Measurements from ENCODE around the gene IL7R. TPM values are rescaled to one million over a fixed set of nuclear protein-coding genes. Genes with fewer than 3 reads are reported as not detected.

IL7R gene
- total and polyA plus RNA-seq, 2 of the 4 experiments (the other 2 are of a cell fraction) = 40.7 to 71.7 TPM

- Histone ChIP-seq H3K4me3 (ENCODE audit: insufficient read depth, low read depth, low read length) (peak overlapping the region; percentile 37; the same call in 1 of the 2 replicates), H3K9ac (ENCODE audit: low read depth, low read length) (peak overlapping the region; percentile 54; the same call in 1 of the 2 replicates), H2AK5ac (ENCODE audit: low read depth, low read length) (peak overlapping the region; percentile 65), H2AK9ac (replicated peaks; ENCODE audit: low read depth, low read length, poor library complexity) (peak overlapping the region; percentile 65), H3K36me3 (ENCODE audit: control insufficient read depth, insufficient read depth, low read length) (peaks cover 9% of the 10 kb centered on the region), H3K9me3 (ENCODE audit: control insufficient read depth, insufficient read depth, low read length) (no peaks in the 10 kb centered on the region), H3K18ac (ENCODE audit: low read depth, low read length) (peak overlapping the region; percentile 90), H2BK15ac (ENCODE audit: low read depth, low read length) (peak overlapping the region; percentile 91), H2BK5ac (ENCODE audit: low read depth, low read length, poor library complexity, severe bottlenecking) (peak overlapping the region; percentile 99), H4K8ac (ENCODE audit: low read depth in 2 of 2, low read length in 2 of 2) (peak overlapping the region; percentile 82 to 88), H3K27me3 (ENCODE audit: control insufficient read depth, insufficient read depth, low read length) (no peaks in the 10 kb centered on the region), H3K9me1 (ENCODE audit: insufficient read depth, low read length) (peaks cover 6% of the 10 kb centered on the region; the same call in 1 of the 2 replicates), H4K91ac (ENCODE audit: insufficient read depth, low read depth, low read length) (peak overlapping the region; percentile 85), H3K4me2 (ENCODE audit: low read depth, low read length) (peak overlapping the region; percentile 95), H2BK20ac (ENCODE audit: low read depth, low read length) (peak overlapping the region; percentile 88), H4K5ac (ENCODE audit: low read depth, low read length) (peak overlapping the region; percentile 96), H3K4ac (ENCODE audit: low read depth, low read length) (peak overlapping the region; percentile 89), H2AFZ (replicated peaks; ENCODE audit: low read length, poor library complexity) (peak overlapping the region; percentile 48), H3K79me1 (ENCODE audit: low read depth in 1 of 2, low read length in 2 of 2) (peaks cover 11 to 29% of the 10 kb centered on the region in 2 experiments), H3K14ac (replicated peaks; ENCODE audit: low read depth, low read length) (peak overlapping the region; percentile 74), H3K23ac (ENCODE audit: low read depth, low read length) (peak overlapping the region; percentile 14), H3K4me1 (ENCODE audit: control insufficient read depth, insufficient read depth, low read length) (peaks cover 14% of the 10 kb centered on the region), H3K27ac (ENCODE audit: insufficient read depth, low read length) (peak overlapping the region; percentile 27), H4K20me1 (ENCODE audit: insufficient read depth, low read length) (no peaks in the 10 kb centered on the region), H3K56ac (ENCODE audit: extremely low read depth, insufficient read depth, low read length) (peak overlapping the region; percentile 79), H2BK120ac (ENCODE audit: low read depth, low read length) (peak overlapping the region; percentile 87)
- CTCF ChIA-PET = interaction anchor here (1.3 to 3.8 kb wide), 4 partner anchors 14 to 208 kb away, joined by 5 to 12 read pairs (median 6); no protein-coding TSS in a partner anchor
- no CpG with 5 or more reads among the region's 3 CpGs for WGBS, 2 experiments (ENCODE audit: extremely low coverage in 2 of 2, insufficient read length in 1 of 2)
- BruUV-seq (replicated peaks) = no TSS peak
- in situ Hi-C loops (cut with MboI; ENCODE audit: low sequenced_read_pairs) = no loop called here
- peak; percentile 28 for DNase-seq
- ATAC-seq (ENCODE audit: low read depth) = peak; percentile 32
- TF ChIP-seq MAFK (IDR thresholded peaks at IDR 0.05; ENCODE audit: low read depth, low read length) (no peak), ELK1 (IDR thresholded peaks at IDR 0.05; ENCODE audit: borderline replicate concordance, low read depth, low read length) (no peak), BHLHE40 (IDR thresholded peaks at IDR 0.05; ENCODE audit: low read depth, low read length) (no peak), RAD21 (IDR thresholded peaks at IDR 0.05; ENCODE audit: low read length) (no peak), RFX5 (IDR thresholded peaks at IDR 0.05; ENCODE audit: low read depth, low read length) (no peak), MXI1 (IDR thresholded peaks at IDR 0.05; ENCODE audit: borderline replicate concordance, low read depth, low read length) (no peak), CEBPB (IDR thresholded peaks at IDR 0.05; ENCODE audit: low read depth, low read length) (no peak), MAZ (IDR thresholded peaks at IDR 0.05; ENCODE audit: borderline replicate concordance, low read depth, low read length) (no peak)
- intact Hi-C loops (cut with micrococcal nuclease) = loop anchor here (2.0 to 5.0 kb wide), 4 partner anchors 26 to 207 kb away; no protein-coding TSS in a partner anchor
- POLR2A ChIA-PET (ENCODE audit: unreplicated experiment) = interaction anchor here (0.7 kb wide), 1 partner anchor 209 kb away, joined by 5 read pairs; no protein-coding TSS in a partner anchor
- dilution Hi-C loops (cut with HindIII; ENCODE audit: low sequenced_read_pairs, unreplicated experiment) = no loop called here
Measured at GRCh38 chr5:35859101-35859661, 2.5 kb downstream of the IL7R start.
